HG02623 (cell line): Measurements from ENCODE around the gene IARS1.

Source experiments
- ATAC-seq: cut with Tn5 transposase; IDR thresholded peaks from one replicate; pipeline ENCODE4 v1.9.1; 2021; ENCODE audit warnings: moderate library complexity; ENCODE audit not compliant: unreplicated experiment

The IARS1 gene

DNA sequence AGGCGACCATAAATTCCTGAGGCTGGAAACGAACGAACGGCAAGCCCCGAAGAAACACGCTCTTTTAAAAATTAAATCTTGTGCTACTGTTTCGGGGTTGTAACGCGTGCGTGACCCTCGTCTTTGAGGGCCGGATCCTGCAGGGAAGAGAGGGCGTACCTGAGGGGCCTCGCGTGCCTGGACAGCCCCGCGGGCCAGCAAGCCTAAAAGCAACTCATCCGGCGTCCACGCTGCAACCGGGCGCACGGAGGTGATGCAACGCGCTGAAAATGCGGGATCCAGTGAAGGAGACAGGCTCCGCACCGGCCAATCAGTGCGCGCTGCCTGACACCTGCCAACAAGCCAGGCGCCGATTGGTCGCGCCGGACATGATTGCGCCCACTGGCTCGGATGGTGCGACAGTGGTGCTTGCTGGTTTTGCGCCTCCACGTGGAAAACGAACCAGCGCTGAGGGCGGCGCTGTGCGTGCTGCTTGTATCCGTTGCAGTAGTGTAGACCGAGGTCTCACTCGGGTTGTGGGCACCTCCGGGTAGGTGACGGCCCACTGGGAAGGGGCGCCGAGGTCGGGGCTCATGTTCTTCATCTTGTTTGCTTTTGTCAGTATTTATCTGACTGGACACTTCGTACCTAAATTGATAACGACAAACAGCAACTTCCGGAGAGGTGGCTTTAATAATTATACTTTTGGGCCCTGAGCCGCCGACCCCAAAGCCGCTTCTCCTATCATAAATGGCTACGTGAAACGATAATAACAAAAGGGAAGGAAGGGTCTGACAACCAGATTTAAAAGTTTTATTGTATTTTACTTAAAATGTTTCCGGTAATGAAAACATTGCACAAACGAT lies at the start of gene IARS1:
TSS of gene IARS1 (minus strand) at position 246 of the 845 bp plus-strand sequence. CDS start 4,278 bp downstream, outside the sequence.
- peak; percentile 95 for ATAC-seq

GRCh38 chr9:92342825-92343488 lies 49.5 kb upstream of the IARS1 start:
- ATAC-seq, result no peak

GRCh38 chr9:92341578-92341977 lies 48.1 kb upstream of the IARS1 start:
- ATAC-seq, result no peak

GRCh38 chr9:92333282-92333634 lies 39.8 kb upstream of the IARS1 start:
- no peak for ATAC-seq

DNA sequence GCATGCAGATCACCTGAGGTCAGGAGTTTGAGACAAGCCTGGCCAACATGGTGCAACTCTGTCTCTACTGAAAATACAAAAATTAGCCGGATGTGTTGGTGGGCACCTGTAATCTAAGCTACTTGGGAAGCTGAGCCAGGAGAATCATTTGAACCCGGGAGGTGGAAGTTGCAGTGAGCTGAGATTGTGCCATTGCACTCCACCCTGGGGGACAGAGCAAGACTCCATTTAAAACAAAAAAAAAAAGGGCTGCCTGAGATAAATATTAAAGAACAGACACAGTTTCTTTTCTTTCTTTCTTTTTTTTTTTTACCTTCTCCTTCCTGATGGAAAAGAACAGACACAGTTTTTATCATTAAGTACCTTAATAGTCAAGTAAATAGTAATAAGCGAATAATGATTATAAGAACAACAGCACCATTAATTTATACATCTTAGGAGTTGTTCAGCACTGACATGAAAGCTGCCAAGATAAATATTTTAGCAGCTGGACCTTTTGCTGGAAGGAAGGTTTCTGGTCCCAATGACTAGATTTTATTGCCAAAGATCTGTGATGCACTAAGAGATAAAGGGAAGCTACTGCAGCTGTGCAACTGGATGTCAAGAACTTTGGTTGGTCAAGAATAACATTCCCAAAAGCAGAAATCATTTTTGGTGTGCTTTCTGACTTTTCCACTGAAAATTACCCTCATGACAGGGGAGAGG lies 39.2 kb upstream of the IARS1 start:
- ATAC-seq, result no peak

- ATAC-seq, result no peak
Measured at GRCh38 chr9:92328225-92328624, 34.7 kb upstream of the IARS1 start.

DNA sequence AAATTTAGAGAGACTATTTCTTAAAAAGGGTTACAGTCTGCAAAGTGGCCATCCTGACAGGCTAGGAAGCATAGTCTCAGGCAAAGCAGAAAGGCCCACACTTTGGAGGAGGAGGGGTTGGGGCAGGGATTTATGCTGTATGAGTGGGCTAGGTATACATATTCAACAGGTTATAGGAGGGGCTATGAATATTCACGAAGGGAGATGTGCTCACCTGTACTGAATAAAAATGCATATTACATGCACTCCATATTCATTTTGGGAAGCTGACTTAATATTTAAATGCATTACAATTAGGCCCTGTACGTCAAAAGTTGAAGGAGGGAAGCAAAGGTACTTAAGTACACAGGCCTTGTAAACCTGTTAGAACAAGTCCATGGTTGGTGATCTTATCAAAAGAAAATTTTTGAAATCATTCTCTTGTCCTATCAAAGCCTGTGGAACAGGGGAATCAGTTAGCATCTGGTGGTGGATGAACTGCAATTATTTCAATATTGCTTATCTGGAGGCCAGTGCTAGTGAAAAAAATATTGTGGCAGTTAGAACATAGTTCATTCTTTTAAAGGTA lies 33.9 kb upstream of the IARS1 start:
- ATAC-seq, result no peak

GRCh38 chr9:92325991-92326500 lies 32.5 kb upstream of the IARS1 start:
- ATAC-seq, result no peak

DNA sequence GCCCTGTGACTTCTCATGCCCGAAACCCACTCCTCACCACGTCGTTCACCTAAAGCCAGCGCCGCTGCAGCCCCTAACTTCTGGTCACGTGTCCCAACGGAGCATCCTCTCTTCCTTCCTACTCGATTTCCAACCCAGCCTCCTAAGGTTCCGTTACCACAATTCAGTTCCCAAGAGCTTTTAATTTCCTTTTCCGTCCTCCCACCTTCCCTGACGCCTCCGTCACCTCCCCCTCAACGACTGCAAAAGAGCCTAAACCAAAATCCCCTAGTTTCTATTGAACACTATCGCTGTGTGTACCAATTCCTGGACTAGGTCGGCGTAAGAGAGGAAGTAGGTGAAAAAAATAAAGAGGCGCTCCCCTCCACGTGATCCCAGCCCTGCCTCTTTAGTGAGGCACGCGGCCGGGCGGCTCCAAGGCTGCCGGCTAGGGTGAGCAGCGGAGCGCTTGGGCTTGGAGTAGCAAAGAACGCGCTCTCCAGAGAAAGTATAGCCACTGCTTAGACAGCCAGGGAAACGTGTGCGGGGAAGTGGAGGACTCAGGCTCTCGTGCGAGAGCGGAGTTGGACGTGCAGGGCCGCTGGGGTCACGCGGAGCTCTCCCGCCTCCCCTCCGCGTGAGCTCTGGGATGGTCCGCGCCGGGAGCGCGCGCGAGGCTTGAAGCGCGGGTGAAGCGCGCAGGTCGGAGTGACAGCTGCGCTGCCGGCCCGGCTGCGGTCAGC lies 31.9 kb upstream of the IARS1 start, which contains the start of the genes CENPP and NOL8:
TSS of gene CENPP (plus strand) at position 685 of the 722 bp plus-strand sequence.
TSS of gene NOL8 (minus strand) at position 82 of the 722 bp plus-strand sequence. CDS start 1,189 bp downstream, outside the sequence.
- ATAC-seq, result peak; percentile 92

DNA sequence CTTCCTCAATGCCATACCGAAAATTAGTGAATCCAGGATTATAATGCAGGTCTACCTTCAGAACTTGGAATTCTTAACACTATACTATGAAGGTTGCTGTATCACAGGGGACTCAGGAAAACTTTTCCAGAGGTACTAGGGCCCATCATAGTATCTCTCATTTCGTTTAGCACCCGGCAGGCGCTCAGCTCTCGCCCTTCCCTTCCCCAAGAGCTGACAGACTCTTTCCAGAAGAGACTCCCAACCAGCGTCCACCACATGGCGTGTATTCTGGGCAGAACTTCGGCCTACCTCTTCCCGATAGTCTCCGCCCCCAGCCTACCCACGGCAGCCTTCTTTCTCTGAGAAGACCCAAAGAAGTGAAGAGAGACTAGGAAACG lies 31.4 kb upstream of the IARS1 start:
- no peak for ATAC-seq

GRCh38 chr9:92324431-92324830 lies 30.9 kb upstream of the IARS1 start:
- no peak for ATAC-seq

DNA sequence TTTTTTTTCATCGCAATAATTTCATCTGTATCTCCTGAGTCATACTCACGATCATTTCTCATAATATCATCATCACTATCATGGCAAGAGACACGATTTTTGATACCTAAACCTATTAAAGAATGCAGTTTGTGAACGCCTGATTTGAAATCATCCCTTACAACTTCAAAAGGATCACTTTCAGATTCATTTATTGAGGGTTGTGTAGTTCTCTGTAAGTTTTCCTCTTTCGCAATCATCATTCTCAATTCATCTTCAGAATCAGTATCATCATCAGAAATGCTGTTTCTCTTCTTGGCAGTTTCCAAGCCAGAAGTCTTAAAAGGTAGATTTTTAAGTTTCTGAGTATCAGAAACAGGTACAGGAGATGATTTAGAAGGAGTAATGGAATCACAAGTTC lies 22.0 kb upstream of the IARS1 start:
- no peak for ATAC-seq

GRCh38 chr9:92313624-92314012 lies 20.1 kb upstream of the IARS1 start:
- ATAC-seq, result no peak

DNA sequence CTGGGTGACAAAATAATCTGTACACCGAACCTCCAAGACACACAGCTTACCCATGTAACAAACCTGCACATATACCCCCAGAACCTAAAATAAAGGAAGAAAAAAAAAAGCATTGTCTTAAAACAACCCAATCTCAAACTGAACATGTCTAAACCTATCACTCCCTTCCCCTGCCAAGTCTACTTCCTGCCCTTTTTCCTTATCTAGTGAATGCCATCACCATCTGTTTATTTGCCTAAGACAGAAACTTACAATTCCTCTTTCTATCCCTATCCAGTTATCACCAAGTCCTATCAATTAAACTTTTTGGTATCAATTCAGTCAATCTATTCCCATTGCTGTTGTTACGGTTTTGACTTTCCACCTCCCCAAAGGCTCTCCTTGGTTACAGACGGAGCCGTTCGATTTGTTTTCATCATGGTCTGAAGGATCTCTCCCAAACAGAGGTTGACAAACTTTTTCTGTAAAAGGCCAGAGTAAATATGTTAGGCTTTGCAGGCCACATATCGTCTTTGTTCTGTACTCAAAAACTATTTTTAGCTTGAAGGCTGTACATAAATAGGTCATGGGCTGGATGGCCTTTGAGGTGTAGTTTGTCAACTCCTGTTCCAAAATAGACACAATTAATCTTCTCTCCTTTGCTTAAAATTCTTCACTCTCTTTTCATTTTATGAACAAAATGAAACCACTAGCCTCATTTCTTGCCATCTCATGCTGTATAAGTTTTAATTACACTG lies 19.6 kb upstream of the IARS1 start:
- no peak for ATAC-seq

GRCh38 chr9:92310562-92310961 lies 17.1 kb upstream of the IARS1 start:
- no peak for ATAC-seq

GRCh38 chr9:92308893-92309292 lies 15.4 kb upstream of the IARS1 start:
- no peak for ATAC-seq

GRCh38 chr9:92300936-92301335 lies 7.4 kb upstream of the IARS1 start:
- ATAC-seq, result no peak

DNA sequence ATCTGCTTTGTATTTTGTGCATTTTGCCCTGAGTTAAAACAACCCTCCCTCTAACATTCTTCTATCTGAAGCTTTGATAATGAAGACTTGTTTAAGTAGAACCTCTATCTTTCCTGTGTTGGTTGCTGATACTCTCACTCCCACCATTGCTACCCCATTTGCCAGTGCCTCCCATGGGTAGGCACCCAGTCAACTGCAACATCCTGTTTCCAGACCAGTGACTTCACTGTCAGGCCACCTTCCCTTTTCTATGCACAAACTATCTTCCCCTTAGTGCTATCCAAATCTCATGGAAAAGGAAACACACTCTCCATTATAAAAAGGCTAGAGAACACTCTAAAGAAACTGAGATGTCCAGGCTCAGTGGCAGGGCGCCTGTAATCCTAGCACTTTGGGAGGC lies 5.6 kb upstream of the IARS1 start:
- no peak for ATAC-seq

DNA sequence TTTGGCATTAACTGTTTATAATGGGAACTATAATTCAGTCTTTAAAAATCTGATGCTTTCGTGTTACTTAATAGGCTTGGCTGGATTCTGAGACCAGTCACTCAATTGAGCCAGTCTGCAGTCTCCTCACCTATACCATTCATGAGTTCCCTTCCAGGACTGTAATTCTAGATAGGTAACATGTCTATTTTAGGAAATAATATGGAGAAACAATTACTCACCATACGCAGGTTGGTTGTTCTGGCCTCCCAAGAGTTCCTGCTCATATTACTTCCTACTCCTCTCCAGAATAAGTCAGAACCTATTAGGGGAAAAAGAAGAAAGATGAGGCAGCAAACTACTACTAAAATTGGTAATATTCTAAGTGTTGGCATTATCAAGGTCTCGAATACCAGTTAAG lies 4.5 kb upstream of the IARS1 start:
- ATAC-seq, result no peak

DNA sequence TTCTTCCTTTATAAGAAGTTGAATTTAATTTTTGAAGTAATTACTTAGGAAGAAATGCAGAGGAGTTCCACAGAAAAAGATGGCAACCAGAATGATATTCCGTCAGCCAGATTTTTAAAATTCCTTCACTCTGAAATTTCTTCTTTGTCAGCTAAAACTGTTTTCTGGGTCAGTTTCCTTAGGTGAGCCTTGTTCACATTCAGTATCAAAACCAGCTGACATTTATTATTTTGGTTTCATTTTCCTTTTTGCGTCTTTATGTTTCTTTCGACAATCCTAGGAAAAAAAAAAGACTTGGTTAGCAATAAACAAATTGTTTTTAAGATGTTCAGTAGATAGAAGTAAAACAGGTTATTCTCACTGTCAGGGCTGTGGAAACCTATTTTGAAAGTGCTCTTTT lies 4.1 kb upstream of the IARS1 start:
- no peak for ATAC-seq
